Measurements from ENCODE around the gene ID3.

DNA sequence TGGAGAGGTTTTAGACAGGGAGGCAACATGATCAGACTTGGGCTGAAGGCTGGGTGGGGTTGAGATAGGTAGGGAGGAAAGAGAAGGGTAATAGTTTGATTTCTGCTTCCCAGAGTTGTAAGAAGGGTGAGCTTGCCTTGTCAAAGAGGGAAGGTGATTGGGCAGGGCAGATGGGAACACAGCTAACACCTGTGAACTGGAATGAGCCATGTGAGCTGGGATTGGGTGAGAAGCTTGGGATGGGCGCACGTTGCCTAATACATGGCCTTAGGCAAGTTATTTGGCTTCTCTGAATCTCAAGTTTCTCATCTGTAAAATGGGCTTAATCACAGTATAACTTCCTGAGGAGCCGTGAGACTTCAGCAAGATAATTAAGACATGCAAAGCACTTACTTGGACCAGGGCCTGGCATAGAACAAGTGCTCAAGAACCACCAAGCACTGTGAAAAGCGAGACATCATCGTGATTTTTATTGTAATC, 33.8 kb upstream of the ID3 start:
- TF ChIP-seq, protein P1, sequence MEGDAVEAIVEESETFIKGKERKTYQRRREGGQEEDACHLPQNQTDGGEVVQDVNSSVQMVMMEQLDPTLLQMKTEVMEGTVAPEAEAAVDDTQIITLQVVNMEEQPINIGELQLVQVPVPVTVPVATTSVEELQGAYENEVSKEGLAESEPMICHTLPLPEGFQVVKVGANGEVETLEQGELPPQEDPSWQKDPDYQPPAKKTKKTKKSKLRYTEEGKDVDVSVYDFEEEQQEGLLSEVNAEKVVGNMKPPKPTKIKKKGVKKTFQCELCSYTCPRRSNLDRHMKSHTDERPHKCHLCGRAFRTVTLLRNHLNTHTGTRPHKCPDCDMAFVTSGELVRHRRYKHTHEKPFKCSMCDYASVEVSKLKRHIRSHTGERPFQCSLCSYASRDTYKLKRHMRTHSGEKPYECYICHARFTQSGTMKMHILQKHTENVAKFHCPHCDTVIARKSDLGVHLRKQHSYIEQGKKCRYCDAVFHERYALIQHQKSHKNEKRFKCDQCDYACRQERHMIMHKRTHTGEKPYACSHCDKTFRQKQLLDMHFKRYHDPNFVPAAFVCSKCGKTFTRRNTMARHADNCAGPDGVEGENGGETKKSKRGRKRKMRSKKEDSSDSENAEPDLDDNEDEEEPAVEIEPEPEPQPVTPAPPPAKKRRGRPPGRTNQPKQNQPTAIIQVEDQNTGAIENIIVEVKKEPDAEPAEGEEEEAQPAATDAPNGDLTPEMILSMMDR (IDR thresholded peaks at IDR 0.05 in 8 of 11, conservative IDR thresholded peaks at IDR 0.05 in 3 of 11), result no peak
- TF ChIP-seq POLR2AphosphoS5 (IDR thresholded peaks at IDR 0.05) (no peak), POLR2A (IDR thresholded peaks at IDR 0.05) (no peak)
